ENCODE data around the gene SUSD1. TPM values are rescaled to one million over a fixed set of nuclear protein-coding genes. Genes with fewer than 3 reads are reported as not detected.
"Not testable (repeated sequence)": the region's sequence is repeated elsewhere in the genome, so short reads cannot be mapped to it uniquely, and the experiment has no call there.

SUSD1 gene
- total RNA-seq, 1 donor from 2014 or later = 33.8 TPM

DNA sequence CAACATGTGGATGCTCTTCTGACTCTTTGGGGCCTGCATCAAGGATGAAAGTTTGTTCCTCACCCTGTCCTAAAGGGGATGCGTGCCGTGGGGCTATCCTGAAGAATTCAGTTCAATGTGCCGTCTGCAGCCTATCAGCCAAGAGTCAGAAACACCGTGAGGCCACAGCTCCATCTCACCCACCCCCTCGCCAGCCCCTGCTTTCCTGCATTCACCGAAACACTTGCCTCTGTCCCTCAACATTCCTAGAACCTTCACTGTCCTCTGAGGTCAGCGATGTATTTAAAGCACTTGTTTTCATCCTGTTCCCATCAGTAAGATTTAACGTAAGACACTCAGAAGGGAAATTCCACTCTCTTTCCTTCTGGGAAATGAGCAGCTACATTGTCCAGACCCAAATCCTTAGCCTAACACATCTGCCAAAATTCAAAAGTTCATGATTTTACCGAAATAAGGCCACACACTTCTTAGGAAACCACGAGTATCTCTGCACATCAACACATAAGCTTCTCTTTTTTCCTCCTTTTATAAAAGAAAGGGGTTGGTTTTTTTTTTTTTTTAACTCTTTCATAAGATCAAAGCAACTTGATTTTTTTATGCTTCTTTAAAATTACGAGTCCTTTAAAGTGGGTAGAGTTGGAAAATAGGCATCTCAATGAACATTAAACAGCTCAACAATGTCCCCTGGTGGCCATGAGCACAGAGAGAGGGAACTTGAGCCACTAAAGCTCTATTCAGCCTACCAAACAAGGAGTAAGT is 100.7 kb downstream of the SUSD1 start:
- peak; percentile 84 for DNase-seq (ENCODE audit: low read depth)
- Histone ChIP-seq H3K36me3 (ENCODE audit: control insufficient read depth, insufficient read depth, low read length) (peaks cover 1% of the 10 kb centered on the region), H3K4me3 (ENCODE audit: low read depth, low read length) (no peak overlapping the region), H3K27me3 (ENCODE audit: control insufficient read depth, insufficient read depth, low read length) (no peaks in the 10 kb centered on the region)
- TF ChIP-seq, protein P1, sequence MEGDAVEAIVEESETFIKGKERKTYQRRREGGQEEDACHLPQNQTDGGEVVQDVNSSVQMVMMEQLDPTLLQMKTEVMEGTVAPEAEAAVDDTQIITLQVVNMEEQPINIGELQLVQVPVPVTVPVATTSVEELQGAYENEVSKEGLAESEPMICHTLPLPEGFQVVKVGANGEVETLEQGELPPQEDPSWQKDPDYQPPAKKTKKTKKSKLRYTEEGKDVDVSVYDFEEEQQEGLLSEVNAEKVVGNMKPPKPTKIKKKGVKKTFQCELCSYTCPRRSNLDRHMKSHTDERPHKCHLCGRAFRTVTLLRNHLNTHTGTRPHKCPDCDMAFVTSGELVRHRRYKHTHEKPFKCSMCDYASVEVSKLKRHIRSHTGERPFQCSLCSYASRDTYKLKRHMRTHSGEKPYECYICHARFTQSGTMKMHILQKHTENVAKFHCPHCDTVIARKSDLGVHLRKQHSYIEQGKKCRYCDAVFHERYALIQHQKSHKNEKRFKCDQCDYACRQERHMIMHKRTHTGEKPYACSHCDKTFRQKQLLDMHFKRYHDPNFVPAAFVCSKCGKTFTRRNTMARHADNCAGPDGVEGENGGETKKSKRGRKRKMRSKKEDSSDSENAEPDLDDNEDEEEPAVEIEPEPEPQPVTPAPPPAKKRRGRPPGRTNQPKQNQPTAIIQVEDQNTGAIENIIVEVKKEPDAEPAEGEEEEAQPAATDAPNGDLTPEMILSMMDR (IDR thresholded peaks at IDR 0.05; ENCODE audit: insufficient read depth, low read length, poor library complexity, severe bottlenecking) = peak; percentile 93

DNA sequence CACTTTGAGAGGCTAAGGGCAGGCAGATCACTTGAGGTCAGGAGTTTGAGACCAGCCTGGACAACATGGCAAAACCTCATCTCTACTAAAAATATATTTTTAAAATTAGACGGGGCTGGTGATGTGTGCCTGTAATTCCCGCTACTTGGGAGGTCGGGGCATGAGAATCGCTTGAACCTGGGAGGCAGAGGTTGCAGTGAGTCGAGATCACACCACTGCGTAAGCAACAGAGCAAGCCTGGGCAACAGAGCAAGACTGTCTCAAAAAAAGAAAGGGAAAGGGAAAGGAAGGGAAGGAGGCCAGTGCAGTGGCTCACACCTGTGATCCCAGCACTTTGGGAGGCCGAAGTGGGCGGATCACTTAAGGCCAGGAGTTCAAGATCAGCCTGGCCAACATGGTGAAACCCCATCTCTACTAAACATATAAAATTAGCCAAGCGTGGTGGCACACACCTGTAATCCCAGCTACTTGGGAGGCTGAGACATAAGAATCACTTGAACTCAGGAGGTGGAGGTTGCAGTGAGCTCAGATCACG is 101.4 kb downstream of the SUSD1 start:
- H3K36me3 ChIP-seq (ENCODE audit: control insufficient read depth, insufficient read depth, low read length); DNase-seq (ENCODE audit: low read depth); H3K4me3 ChIP-seq (ENCODE audit: low read depth, low read length); H3K27me3 ChIP-seq (ENCODE audit: control insufficient read depth, insufficient read depth, low read length): not testable (repeated sequence)

DNA sequence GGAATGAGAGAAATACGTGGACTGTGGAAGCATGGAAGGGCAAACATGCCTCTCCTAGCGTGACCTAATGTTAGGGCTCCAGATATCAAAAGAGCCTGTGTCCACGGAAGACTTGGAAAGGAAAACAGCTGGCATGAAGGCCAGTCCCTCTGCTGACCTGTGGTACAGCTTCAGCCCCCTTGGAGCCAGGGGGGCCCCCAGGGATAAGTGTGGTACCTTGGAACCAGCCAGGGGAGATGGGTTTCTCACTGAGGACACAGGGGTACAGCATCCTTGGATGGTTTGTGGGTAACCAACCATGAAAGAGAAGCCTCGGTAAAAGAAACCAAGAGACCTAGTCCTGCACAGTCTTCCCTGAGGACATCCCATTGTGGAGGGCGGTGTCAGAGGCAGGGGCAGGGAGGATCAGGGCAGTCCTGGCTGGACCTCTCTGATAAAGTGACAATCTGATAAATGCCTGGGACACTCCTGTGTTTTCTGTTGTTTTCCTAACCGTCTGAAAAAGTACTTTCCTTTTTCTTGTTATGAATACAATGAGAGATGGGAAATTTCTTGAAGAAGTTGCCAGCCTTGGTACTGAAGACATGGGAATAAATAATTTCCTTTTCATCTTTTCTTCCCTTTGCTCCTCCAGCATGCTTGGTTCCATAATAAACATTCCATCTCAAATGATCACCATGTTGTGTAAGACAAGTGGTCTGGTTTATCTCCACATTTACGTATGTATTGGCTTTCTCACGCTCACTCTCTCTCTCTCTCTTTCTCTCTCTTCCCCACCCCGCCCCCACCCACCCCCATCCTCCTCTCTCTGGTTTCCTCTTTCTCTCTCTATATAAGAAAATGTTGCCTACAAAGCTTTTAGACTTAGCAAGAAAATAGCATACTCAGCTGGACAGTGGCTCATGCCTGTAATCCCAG is 102.1 kb downstream of the SUSD1 start:
- H3K4me3 ChIP-seq (ENCODE audit: low read depth, low read length) = no peak overlapping the region
- TF ChIP-seq, protein P1 (IDR thresholded peaks at IDR 0.05; ENCODE audit: insufficient read depth, low read length, poor library complexity, severe bottlenecking) = no peak
- no peak for DNase-seq (ENCODE audit: low read depth)
- peaks cover 1% of the 10 kb centered on the region for H3K36me3 ChIP-seq (ENCODE audit: control insufficient read depth, insufficient read depth, low read length)
- no peaks in the 10 kb centered on the region for H3K27me3 ChIP-seq (ENCODE audit: control insufficient read depth, insufficient read depth, low read length)

DNA sequence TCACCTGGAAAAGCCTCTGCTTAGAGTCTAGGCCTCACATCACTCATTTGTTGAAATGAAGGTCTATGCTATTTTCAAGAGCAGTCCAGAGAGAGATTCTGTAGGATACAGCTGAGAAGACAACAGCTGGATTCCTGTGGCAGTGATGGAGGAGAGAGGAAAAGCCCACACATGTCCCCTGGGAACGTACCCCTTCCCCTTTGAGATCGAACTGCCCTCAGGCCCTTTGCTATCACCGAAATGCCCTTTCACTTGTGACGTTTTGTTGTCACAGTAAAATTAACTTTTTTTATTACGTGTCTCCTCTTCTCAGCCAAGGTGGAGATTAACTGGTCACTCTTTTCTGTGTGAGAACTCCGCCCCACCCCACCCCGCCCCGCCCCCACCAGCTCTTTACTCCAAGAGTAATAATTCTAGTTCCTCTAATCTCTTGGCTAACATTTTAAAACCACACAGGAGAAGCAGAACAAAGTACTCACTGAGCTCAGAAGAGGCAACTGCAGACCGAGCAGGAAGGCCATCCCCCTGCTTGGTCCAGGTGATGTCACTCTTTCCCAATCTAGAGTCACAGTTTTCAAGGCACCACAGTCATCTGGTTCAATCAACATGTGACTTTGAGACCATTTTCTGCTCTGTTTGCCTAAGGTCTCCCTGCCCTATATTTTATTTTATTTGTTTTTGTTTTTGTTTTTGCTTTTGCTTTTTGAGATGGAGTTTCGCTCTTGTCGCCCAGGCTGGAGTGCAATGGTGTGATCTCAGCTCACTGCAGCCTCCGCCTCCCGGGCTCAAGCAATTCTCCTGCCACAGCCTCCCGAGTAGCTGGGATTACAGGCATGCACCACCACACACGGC is 105.6 kb downstream of the SUSD1 start:
- no peak for DNase-seq (ENCODE audit: low read depth)
- no peaks in the 10 kb centered on the region for H3K27me3 ChIP-seq (ENCODE audit: control insufficient read depth, insufficient read depth, low read length)
- no peak overlapping the region for H3K4me3 ChIP-seq (ENCODE audit: low read depth, low read length)
- H3K36me3 ChIP-seq (ENCODE audit: control insufficient read depth, insufficient read depth, low read length) = peaks cover 1% of the 10 kb centered on the region
- TF ChIP-seq, protein P1 (IDR thresholded peaks at IDR 0.05; ENCODE audit: insufficient read depth, low read length, poor library complexity, severe bottlenecking) = no peak

DNA sequence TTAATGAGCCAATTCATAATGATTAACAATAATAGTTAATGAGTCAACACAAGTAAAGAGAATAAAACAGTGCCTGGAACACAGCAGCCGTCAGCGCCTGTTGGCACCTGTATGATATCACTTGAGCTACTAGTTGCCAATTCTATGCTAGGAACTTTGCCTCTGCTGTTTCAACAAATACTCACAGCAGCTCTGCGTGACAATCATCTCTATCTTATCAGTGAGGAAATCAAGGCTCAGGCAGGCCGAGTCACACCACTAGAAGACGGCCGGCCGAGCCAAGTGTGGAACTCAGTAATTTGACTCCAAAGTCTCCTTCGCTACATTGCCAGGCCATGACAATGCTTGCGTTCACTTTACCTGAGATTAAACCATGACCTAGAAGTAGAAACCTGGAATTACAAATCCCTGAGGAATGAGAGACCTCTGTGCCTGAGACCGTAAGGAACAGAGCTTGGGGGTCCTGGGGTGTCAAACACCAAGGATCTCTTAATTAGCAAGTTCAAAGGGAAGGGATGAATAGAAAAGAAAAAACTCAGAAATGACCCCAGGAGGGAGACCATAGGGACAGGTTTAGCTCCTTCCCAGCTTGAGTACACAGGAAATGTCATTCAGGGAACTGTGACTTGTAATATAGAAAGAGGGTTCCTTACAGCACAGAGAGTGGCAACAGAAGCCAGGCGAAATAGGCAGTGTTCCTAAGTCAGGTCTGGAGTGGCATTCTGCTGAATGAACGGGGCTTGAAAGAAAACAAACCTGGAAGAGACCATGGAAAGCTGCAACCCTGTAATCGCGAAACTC is 109.1 kb downstream of the SUSD1 start:
- Histone ChIP-seq H3K4me3 (ENCODE audit: low read depth, low read length) (no peak overlapping the region), H3K36me3 (ENCODE audit: control insufficient read depth, insufficient read depth, low read length) (peaks cover 1% of the 10 kb centered on the region), H3K27me3 (ENCODE audit: control insufficient read depth, insufficient read depth, low read length) (no peaks in the 10 kb centered on the region)
- TF ChIP-seq, protein P1 (IDR thresholded peaks at IDR 0.05; ENCODE audit: insufficient read depth, low read length, poor library complexity, severe bottlenecking) = no peak
- peak; percentile 92 for DNase-seq (ENCODE audit: low read depth)
